ENCODE data around the gene SMIM5. TPM values are rescaled to one million over a fixed set of nuclear protein-coding genes. Genes with fewer than 3 reads are reported as not detected.

The SMIM5 gene
- total RNA-seq, 2 experiments from 2014 or later = 0.06 TPM; not detected in 1

GRCh38 chr17:75614556-75615270 lies 18.5 kb upstream of the SMIM5 start:
- Histone ChIP-seq H3K9me2 (ENCODE audit: insufficient read depth, low read length) (no peaks in the 10 kb centered on the region), H3K9me3 (ENCODE audit: low read length) (no peaks in the 10 kb centered on the region), H3K4me1 (ENCODE audit: insufficient read depth, low read length, poor library complexity, severe bottlenecking) (no peaks in the 10 kb centered on the region), H3K4me2 (ENCODE audit: low read length) (no peak overlapping the region), H4K20me1 (ENCODE audit: insufficient read depth, low read length) (no peaks in the 10 kb centered on the region), H2AFZ (ENCODE audit: low read length) (no peak overlapping the region), H3K4me3 (ENCODE audit: low read depth, low read length, poor library complexity, severe bottlenecking) (no peak overlapping the region), H3K79me2 (ENCODE audit: insufficient read depth, low read depth, low read length) (no peaks in the 10 kb centered on the region), H3K36me3 (ENCODE audit: insufficient read depth, low read length) (no peaks in the 10 kb centered on the region), H3K27ac (ENCODE audit: low read depth, low read length, poor library complexity, severe bottlenecking) (no peak overlapping the region)
- no peak for DNase-seq (ENCODE audit: low spot score)
- ChIA-PET CTCF (ENCODE audit: unreplicated experiment) (no interaction called here), POLR2A (no interaction called here)
- no peak for TF ChIP-seq EZH2phosphoT487 (IDR thresholded peaks at IDR 0.05; ENCODE audit: borderline replicate concordance, low read depth, low read length)
- peak; percentile 44 for TF ChIP-seq CTCF (conservative IDR thresholded peaks at IDR 0.05; ENCODE audit: low read length)
- intact Hi-C loops (cut with micrococcal nuclease; ENCODE audit: unreplicated experiment) = no loop called here
- no TSS peak for BruUV-seq (replicated peaks)

DNA sequence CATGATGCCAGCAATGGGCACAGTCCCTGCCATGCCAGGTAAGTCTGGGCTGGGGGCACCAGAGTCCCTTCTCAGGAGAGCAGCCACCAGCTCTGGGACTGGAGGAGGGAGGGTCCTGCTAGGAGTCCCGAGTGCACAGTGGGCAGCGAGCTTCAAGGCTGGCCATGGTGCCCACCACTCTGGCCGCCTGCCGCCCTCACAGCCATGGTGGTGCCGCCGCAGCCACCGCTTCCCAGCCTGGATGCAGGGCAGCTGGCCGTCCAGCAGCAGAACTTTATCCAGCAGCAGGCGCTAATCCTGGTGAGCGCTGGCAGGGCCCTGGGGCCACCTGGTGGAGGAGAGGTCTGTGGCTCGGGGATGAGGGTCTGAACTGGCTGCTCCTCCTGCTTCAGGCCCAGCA lies 17.9 kb upstream of the SMIM5 start:
- Histone ChIP-seq H3K36me3 (ENCODE audit: insufficient read depth, low read length) (no peaks in the 10 kb centered on the region), H3K27ac (ENCODE audit: low read depth, low read length, poor library complexity, severe bottlenecking) (no peak overlapping the region), H3K9me2 (ENCODE audit: insufficient read depth, low read length) (no peaks in the 10 kb centered on the region), H3K4me3 (ENCODE audit: low read depth, low read length, poor library complexity, severe bottlenecking) (no peak overlapping the region), H3K9me3 (ENCODE audit: low read length) (no peaks in the 10 kb centered on the region), H3K4me1 (ENCODE audit: insufficient read depth, low read length, poor library complexity, severe bottlenecking) (no peaks in the 10 kb centered on the region), H2AFZ (ENCODE audit: low read length) (no peak overlapping the region), H4K20me1 (ENCODE audit: insufficient read depth, low read length) (no peaks in the 10 kb centered on the region), H3K79me2 (ENCODE audit: insufficient read depth, low read depth, low read length) (no peaks in the 10 kb centered on the region), H3K4me2 (ENCODE audit: low read length) (no peak overlapping the region)
- no peak for DNase-seq (ENCODE audit: low spot score)
- no TSS peak for BruUV-seq (replicated peaks)
- TF ChIP-seq EZH2phosphoT487 (IDR thresholded peaks at IDR 0.05; ENCODE audit: borderline replicate concordance, low read depth, low read length) (no peak), CTCF (conservative IDR thresholded peaks at IDR 0.05; ENCODE audit: low read length) (no peak; the same call in 1 of the 2 replicates)
- POLR2A ChIA-PET = no interaction called here
- intact Hi-C loops (cut with micrococcal nuclease; ENCODE audit: unreplicated experiment) = no loop called here
- CTCF ChIA-PET (ENCODE audit: unreplicated experiment) = no interaction called here

DNA sequence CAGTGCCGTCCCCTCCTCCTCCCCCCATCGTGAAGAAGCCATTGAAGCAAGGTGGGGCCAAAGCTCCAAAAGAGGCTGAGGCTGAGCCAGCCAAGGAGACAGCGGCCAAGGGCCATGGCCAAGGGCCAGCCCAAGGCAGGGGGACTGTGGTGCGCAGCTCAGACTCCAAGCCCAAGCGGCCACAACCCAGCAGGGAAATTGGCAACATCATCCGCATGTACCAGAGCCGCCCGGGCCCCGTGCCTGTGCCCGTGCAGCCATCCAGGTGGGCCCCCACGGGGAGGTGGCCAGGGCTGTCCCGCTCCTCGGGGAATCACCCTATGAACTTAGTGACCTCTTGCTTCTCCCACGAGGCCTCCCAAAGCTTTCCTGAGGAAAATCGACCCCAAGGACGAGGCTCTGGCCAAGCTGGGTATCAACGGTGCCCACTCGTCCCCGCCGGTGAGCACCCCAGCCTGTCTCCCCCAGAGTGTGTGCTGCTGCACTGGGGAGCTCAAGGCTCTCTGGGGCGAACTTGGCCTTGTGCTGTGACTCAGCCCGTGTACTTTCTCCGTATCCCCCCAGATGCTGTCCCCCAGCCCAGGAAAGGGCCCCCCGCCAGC lies 16.6 kb upstream of the SMIM5 start:
- no peaks in the 10 kb centered on the region for H3K9me3 ChIP-seq (ENCODE audit: low read length)
- ChIA-PET POLR2A (interaction anchor here (0.7 to 1.0 kb wide), 2 partner anchors 42 to 163 kb away, joined by 3 to 4 read pairs; a partner anchor contains a TSS), CTCF (ENCODE audit: unreplicated experiment) (interaction anchor here (0.6 to 1.0 kb wide), 2 partner anchors 131 to 146 kb away, joined by 5 to 16 read pairs; no protein-coding TSS in a partner anchor)
- no peaks in the 10 kb centered on the region for H3K9me2 ChIP-seq (ENCODE audit: insufficient read depth, low read length)
- no peak overlapping the region for H3K27ac ChIP-seq (ENCODE audit: low read depth, low read length, poor library complexity, severe bottlenecking)
- H3K4me2 ChIP-seq (ENCODE audit: low read length) = no peak overlapping the region
- H2AFZ ChIP-seq (ENCODE audit: low read length) = no peak overlapping the region
- TF ChIP-seq EZH2phosphoT487 (IDR thresholded peaks at IDR 0.05; ENCODE audit: borderline replicate concordance, low read depth, low read length) (no peak), CTCF (conservative IDR thresholded peaks at IDR 0.05; ENCODE audit: low read length) (no peak)
- H3K4me3 ChIP-seq (ENCODE audit: low read depth, low read length, poor library complexity, severe bottlenecking) = no peak overlapping the region
- no peaks in the 10 kb centered on the region for H3K79me2 ChIP-seq (ENCODE audit: insufficient read depth, low read depth, low read length)
- DNase-seq (ENCODE audit: low spot score) = no peak
- no peaks in the 10 kb centered on the region for H3K4me1 ChIP-seq (ENCODE audit: insufficient read depth, low read length, poor library complexity, severe bottlenecking)
- H4K20me1 ChIP-seq (ENCODE audit: insufficient read depth, low read length) = no peaks in the 10 kb centered on the region
- H3K36me3 ChIP-seq (ENCODE audit: insufficient read depth, low read length) = no peaks in the 10 kb centered on the region
- intact Hi-C loops (cut with micrococcal nuclease; ENCODE audit: unreplicated experiment) = no loop called here
- no TSS peak for BruUV-seq (replicated peaks)

All from OCI-LY7 (cell line).